Heart left ventricle (tissue), 13 donors: ENCODE results near the gene CDH13.

Source experiments
- POLR2A ChIP-seq, 2 donors: fragments of 450-650 bp; IDR thresholded peaks; one replicate each; pipeline ENCODE4 v1.6.1; 2017; ENCODE audit warnings: antibody characterized with exemption in 2 of 2, mild to moderate bottlenecking in 2 of 2, moderate library complexity in 2 of 2
- TF ChIP-seq, protein P1 (sequence below), 12 donors: fragments of 200-600 bp; sonication (generic) in 4 of 12; IDR thresholded peaks; one replicate each; pipeline versions ENCODE4 v1.5.0 to v1.8.0; 2018 to 2022; ENCODE audit warnings: antibody characterized with exemption in 12 of 12, mild to moderate bottlenecking in 5 of 12
- donor health status: ischemic (EF 13 %, LVEDD 7.1; RV severe dilation, severe dysfunction).
- donor health status: DM: no; HTN: yes; CAD: no.
- donor health status: DM: no; HTN: no; CAD: no.
- donor health status: ischemic (EF 25% LVEDD 6.9; RV normal size, moderate dysfunction).
- donor health status: ischemic (EF 25% LVEDD 5.7; RV mildly dilated, moderate dysfunction).
- donor health status: ischemic (EF 35%, LVEDD 5.7; RV mildly dilated, moderate dysfunction).
- donor health status: nonischemic (EF 11% LVEDD 7.7; RV severe dilation, severe dysfunction).
- donor health status: DM: yes; HTN: yes; CAD: no.
- donor health status: PGD.
- donor health status: ischemic (EF 29% LVEDD 5.4; RV normal size, mild dysfunction).
- donor health status: nonischemic (EF 23%, LVEDD 6.1; RV moderate dilation, normal function).

DNA sequence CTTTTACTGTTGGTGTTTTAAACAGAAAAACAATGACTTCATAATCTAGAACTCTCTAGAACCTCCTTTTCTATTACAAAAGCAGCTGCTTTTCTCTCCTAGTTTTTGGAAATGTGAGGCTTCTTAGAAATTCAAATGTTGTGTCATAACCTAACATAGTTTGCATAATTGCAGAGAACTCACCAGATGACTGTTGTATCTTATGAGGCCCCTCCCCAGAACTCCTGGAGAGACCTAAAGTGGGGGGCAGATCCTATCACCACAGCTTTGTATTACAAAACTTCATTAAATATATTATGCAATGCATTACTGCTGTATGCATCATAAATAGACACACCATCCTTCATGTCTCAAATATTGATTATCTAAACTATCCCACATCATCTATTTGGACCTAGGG is 642.3 kb downstream of the CDH13 start:
- TF ChIP-seq, protein P1, sequence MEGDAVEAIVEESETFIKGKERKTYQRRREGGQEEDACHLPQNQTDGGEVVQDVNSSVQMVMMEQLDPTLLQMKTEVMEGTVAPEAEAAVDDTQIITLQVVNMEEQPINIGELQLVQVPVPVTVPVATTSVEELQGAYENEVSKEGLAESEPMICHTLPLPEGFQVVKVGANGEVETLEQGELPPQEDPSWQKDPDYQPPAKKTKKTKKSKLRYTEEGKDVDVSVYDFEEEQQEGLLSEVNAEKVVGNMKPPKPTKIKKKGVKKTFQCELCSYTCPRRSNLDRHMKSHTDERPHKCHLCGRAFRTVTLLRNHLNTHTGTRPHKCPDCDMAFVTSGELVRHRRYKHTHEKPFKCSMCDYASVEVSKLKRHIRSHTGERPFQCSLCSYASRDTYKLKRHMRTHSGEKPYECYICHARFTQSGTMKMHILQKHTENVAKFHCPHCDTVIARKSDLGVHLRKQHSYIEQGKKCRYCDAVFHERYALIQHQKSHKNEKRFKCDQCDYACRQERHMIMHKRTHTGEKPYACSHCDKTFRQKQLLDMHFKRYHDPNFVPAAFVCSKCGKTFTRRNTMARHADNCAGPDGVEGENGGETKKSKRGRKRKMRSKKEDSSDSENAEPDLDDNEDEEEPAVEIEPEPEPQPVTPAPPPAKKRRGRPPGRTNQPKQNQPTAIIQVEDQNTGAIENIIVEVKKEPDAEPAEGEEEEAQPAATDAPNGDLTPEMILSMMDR (IDR thresholded peaks at IDR 0.05) = no peak
- TF ChIP-seq POLR2A (IDR thresholded peaks at IDR 0.05) = no peak
